GM19328 (cell line): ENCODE measurements around the gene ALKBH6.

Experiments
- ATAC-seq: cut with Tn5 transposase; IDR thresholded peaks from one replicate; pipeline ENCODE4 v1.9.1; 2021; ENCODE audit warnings: mild to moderate bottlenecking, moderate library complexity; ENCODE audit not compliant: unreplicated experiment

The ALKBH6 gene

DNA sequence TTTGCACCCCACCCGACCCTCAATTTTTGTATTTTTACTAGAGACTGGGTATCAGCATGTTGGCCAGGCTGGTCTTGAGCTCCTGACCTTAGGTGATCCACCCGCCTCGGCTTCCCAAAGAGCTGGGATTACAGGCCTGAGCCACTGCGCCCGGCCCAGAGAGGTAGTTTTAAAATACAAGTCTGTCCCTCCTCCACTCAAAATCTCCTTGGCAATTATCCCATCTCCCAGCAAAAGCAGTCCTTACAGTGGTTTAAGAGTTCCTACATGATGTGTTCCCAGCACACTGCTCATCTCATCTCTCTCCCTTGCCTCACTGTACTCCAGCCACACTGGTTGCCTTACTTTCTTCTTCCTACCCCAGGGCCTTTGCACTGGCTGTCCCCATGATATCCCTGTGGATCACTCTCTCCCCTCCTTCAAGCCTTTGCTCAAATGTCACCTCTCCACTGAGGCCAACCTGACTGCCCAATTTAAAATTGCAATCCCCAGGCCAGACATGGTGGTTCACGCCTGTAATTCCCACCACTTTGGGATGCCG is 53.5 kb downstream of the ALKBH6 start:
- no peak for ATAC-seq

DNA sequence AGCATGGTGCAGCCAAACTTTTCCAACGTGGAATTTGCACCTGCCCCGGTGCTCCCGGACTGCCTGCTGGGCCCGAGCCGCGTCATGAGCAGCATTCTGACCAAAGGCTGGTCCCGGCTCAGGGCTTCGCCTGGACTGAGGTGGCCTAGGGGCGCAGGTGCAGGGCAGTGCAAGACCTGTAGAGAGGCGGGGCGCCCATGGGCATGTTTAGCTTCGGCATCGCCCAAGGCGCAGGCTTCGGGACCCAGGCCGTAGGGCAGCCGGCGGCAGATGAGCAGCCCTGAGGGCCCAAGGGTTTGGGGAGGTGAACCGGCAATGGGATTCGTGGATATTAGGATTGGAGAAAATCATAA is 54.1 kb downstream of the ALKBH6 start:
- no peak for ATAC-seq
